ENCODE data around the gene VAV2.

The VAV2 gene

DNA sequence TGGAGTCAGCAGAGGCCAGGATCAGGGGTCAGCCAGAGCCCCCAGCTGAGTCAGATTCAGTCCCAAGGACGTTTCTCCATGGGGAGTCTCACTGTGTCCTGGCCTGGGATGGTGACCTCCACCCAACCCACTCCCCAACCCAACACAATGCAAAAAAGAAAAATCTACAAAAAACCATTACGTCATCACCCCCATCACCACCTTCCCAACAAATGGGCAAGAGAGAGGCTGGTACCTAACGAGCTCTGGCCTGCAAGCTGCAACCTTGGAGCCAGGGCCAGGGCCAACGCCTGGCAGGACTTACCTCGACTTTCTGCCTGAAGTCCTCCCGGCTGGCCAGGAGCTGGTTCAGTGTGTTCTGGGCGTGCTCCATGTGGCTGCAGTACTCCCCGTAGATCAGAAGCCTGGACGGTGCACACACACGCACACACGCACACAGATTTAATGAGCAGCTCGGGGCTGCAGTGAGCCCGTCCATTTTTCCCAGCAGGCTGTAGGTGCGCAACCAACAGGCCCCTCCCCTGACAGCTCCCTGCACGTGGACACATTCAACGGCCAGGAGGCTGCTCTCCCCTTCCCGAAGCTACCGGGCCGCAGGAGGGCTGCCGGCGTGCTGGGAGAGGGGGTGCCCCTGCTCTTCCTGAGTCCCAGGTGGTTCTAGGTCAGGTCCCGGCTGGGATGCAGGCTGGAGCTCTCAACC is 194.6 kb downstream of the VAV2 start:
- DNase-seq (ENCODE audit: low spot score) = no peak

- no peak for DNase-seq (ENCODE audit: low spot score)
Observed at GRCh38 chr9:133796562-133796961, 195.6 kb downstream of the VAV2 start.

- no peak for DNase-seq (ENCODE audit: low spot score)
Observed at GRCh38 chr9:133795049-133795448, 197.1 kb downstream of the VAV2 start.

DNA sequence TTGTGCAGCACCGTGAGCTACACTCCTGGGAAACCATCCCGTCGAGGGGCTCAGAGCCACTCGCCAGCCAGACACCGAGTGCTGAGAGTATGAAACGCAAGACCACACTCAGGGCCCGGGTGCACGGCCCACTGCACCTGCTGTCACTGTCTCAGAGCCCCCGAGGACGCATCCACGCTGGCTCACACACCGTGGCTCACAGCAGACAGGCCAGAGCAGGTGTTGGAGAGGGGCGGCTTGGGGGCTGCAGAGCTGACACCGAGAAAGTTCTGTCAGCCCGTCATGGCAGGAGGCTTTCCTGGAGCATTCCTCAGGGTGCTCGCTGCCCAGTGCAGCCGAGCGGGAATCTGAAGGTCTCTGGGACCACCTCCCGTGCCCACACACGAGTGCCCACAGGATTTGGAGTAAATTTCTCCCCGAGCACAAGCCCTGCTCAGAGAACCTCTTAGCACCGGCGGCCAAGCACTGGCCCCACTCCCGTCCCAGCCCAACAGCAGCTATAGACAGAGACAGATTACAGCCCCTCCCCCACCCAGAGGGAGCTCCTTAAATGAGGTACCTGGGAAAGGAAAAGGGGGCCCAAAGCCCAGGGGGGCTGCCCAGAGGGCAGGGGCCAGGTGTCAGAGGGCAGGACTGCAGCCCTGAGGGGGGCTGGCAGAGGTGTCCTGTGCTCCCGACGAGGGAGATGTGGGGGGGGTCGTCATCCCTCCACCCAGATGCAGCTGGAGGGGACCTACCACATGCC is 197.9 kb downstream of the VAV2 start:
- DNase-seq (ENCODE audit: low spot score) = no peak

DNA sequence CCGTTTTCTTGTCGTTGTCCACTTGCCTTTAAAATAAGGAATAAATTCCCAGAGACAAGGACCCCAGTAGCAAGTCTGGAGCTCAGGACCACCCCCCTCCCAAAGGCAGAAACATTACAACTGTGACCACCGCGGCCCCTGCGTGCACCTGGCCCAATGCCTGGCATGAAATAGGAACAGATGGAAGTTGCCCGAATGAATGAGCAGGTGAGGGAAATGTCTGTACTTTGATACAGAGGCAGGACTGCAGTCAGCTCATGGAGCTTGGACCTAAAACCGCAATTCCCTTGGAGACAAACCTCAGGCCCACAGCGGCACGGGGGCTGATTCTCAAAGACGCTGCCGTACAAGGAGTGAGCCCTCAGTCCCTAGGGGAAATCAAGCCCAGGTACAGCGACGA is 198.7 kb downstream of the VAV2 start:
- no peak for DNase-seq (ENCODE audit: low spot score)

GRCh38 chr9:133792721-133793470 is 199.2 kb downstream of the VAV2 start:
- DNase-seq (ENCODE audit: low spot score) = peak; percentile 94

DNA sequence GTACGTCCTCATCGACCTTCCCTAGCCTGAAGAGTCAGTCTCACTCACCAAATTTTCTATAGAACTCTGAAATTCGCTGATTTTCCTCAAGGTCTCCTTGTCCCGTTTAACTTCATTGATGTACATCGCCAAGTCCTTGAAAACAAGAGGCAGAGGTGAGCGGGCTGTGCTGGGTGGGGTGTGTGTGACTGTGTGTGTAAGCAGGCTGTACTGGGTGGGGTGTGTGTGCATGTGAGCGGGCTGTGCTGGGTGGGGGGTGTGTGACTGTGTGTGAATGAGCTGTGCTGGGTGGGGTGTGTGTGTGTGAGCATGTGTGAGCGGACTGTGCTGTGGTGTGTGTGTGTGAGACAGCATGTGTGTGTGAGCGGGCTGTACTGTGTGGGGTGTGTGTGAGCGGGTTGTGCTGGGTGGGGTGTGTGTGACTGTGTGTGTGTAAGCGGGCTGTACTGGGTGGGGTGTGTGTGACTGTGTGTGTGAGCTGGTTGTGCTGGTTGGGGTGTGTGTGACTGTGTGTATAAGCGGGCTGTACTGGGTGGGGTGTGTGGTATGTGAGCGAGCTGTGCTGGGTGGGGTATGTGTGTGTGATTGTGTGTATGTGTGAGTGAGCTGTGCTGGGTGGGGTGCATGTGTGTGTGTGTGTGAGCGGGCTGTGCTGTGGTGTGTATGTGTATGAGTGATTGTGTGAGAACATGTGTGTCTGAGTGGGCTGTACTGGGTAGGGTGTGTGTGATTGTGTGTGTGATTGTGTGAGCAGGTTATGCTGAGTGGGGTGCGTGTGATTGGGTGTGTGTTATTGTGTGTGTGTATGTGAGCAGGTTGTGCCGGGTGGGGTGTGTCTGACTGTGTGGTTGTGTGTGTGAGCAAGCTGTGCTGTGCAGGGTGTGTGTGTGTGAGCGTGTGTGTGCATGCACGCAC is 200.1 kb downstream of the VAV2 start:
- no peak for DNase-seq (ENCODE audit: low spot score)

- no peak for DNase-seq (ENCODE audit: low spot score)
Observed at GRCh38 chr9:133791069-133791468, 201.1 kb downstream of the VAV2 start.

DNA sequence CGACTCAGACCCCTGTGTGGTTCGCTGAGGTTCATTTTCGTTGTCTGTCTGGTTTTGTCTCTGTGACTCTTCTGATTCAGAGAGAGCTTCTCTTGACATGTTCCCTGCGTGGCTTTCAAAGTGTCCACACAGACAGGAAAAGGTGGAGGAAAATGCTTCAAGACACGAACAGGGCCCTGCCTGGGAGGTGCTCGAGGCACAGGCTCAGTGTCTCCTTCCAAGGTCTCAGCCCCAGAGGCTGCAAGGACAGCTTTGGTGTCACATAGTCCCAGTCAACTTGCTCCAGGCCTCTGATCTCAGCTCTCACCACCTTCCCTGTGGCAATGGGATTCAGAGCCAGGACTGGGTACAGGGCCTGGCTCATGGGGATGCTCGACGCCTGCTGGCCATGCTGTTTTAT is 202.3 kb downstream of the VAV2 start:
- no peak for DNase-seq (ENCODE audit: low spot score)

DNA sequence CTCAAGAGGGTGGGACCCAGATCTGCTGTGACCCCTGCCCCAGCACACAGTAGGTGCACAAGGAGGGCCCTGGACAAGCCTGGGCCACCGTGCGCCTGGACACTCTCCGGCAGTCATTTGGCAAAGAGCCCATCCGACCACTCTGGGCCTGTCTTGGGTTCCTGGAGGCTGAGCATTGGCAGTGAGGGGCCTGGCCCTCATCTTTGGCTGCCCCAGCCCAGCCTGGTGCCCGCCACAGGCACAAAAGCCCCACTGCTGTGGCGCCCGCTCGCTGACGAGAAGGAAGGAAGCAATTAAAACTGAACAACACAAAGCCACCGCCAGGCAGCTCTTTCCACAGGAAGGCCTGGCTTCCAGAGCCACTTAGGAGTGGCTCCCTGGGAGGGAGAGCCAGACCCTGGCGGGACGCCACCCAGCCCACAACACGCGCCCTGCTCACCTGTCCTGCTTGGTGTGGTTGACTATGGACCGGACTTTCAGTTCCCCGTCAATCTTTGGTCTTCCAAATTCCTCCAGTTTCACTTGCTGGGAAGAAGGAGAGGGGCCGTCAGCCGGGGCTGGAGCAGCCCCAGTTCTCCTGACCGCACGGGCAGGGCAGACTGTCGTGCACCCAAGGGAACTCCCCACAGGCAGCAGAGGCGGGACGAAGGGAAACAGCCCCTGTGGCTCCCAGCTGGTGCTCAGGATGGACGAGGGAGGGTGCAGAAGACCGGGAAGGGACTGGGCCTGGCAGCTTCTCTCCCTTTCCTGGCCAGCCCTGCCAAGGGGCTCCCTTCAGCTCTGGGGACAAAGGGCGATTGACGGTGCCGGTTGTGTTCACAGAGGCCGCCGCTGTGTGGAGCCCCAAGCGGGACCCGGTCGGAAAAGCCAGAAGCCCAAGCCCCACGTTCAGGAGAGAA is 203.1 kb downstream of the VAV2 start:
- DNase-seq (ENCODE audit: low spot score) = no peak

DNA sequence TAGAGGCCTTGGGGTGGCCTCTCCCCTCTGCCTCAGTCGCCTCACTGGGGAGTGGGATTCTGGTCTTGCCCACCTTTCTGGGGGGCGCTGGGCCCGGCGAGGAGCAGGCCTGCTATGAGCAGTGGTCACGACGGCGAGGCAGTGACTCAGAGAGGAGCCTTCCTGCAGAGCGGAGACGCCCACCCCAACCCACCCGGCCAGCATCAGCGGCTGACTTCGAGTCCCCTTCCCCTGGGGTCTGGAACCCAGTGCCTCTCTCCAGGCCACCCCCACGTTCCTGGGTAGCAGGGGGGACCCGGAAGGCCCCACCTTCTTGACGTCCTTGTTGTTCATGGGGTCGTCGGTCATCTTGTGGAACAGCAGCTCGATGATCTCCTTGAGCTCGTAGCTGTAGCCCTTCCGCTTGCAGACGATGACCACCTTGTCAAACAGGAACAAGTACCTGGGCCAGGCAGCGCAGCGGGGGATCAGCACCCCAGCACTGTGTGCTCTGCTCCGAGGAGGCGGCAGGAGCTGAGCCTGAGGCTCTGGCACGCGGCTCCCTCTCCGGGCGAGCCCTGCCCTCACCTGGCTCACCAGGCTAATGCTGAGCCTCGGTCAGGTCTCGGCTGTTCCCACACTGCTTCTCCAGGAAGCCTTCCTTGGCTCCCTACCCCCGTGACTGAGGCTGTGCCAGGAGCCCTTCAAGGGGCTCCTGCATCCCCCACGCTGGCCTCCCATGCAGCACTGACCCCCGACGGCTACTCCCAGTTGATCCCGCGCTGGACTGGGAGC is 203.9 kb downstream of the VAV2 start:
- DNase-seq (ENCODE audit: low spot score) = no peak

GRCh38 chr9:133787754-133788025 is 204.4 kb downstream of the VAV2 start:
- DNase-seq (ENCODE audit: low spot score) = peak; percentile 66

DNA sequence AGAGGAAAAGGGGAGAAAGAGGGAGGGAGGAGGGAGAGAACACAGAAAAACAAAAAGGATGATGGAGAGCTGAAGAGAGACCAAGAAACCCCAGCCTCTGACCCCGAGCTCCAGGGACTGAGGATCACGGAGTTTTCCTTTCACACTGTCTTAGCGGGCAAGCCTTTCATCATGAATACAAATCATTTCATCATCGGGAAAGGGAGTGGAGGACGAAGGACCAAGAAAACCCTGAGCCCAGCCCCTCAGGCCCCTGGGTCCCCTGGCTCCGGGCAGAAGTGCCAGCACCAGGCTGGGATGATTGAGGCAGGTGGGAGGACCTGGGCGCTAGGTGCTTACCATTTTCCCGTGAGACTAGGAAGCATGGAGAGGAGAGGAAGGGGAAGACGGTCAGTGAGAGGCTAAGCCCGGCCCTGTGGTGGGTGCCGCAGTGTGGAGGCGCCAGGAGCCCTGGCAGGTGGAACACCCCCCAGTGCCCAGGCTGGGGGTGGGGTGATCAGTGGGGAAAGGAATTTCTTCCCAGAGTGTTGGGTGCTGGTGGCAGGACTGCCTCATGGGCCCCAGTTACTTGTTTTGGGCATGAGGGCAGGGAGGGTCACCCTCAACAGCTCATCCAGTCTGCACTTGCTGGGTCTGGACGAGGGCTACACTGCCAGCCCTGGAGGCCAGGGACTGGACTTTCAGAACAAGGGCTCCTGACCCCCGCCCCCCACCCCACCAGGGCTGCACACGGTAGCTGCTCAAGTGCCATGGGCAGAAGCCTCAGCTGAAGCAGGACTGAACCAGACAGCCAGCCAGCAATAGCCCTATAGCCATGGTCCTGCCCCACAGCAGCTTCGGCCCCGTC is 205.0 kb downstream of the VAV2 start:
- no peak for DNase-seq (ENCODE audit: low spot score)

- DNase-seq (ENCODE audit: low spot score) = no peak
Observed at GRCh38 chr9:133786371-133786753, 205.8 kb downstream of the VAV2 start.

DNA sequence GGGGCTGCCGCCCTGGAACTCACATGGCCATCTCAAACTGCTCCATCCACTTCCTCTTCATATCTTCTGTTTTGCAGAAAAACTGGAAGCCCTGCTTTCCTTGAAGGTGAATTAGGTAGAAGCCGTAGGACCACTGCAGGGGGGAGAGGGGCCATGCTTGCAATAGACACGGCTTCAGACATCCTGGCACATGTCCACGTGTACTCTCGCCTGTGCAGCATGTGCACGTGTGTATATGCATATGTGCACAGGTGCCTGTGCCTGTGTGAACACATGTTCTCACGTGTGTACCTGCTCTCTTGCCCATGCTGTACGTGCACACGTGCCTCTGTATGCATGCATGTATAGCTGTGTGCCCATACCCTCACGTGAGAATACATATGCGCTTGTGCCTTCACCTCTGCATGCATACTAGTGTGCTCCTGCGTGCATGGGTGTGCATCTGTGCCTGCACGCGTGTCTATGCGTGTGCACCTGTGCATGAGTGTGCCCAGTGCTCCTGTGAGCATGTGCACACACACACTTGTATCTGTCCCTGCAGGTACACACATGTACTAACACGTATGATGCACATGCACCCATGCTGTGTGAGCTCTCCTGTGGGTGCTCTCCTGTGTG is 206.3 kb downstream of the VAV2 start:
- no peak for DNase-seq (ENCODE audit: low spot score)

DNA sequence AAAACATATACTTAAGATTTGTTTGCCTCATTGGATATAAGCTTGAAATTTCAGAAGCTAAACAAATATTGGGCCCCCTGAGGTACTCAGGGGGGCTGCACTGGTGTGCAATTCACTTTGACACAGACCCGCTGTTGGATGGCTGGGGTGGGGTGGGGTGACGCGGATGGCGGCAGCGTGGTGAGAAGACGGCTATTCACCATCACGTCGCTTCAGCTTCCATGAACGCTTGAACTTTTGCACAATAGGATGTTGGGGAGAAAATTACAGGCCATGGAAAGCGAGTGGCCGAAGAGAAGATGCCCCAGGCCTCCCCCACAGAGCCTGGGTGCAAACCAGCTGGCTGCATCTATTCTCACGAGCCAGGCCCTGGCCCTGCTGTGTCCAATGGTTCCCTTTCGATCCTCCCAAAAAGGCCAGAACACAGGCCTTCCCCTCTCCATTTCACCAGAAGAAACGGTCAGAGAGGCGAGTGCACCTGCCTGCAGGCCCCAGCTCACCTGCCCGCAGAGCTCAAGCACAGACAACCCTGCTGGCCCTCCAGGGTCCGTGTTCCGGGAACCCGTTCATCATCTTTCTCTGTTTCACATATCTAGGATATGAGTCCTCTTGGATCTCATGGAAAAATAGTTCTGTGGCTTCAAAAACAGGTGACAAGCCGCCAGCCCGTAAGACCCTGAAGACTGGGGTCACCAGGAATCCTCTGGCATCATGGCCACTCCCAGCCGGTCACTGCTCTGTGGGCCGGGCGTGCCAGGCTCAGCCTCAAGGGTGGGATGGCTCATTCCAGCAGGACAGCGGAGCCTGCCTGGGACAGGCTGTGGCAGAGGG is 207.2 kb downstream of the VAV2 start:
- DNase-seq (ENCODE audit: low spot score) = no peak

DNA sequence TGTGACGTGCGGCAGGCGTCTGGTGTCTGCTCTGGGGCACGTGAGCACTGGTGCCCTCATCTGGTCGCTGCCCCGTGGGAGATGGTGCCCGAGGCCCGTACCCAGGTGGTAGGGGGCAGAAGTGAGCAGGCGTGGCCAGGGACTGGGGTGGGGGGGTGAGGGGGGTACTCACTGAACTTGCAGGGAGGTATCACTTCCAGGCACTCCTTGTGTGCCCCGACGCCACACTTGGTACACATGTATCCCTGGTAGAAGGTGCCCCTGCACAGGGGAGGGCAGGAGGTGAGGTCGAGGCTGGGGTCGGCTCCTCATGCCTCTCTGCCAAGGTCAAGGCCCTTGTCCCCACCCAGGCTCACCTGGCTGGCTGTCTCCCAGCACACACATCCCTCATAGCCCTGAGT is 208.8 kb downstream of the VAV2 start:
- DNase-seq (ENCODE audit: low spot score) = no peak

Data from AG08396 (cell line).